GM19328 (cell line): Measurements from ENCODE around the gene FRAT1.

Experiments
- ATAC-seq: cut with Tn5 transposase; IDR thresholded peaks from one replicate; pipeline ENCODE4 v1.9.1; 2021; ENCODE audit warnings: mild to moderate bottlenecking, moderate library complexity; ENCODE audit not compliant: unreplicated experiment

Gene FRAT1

DNA sequence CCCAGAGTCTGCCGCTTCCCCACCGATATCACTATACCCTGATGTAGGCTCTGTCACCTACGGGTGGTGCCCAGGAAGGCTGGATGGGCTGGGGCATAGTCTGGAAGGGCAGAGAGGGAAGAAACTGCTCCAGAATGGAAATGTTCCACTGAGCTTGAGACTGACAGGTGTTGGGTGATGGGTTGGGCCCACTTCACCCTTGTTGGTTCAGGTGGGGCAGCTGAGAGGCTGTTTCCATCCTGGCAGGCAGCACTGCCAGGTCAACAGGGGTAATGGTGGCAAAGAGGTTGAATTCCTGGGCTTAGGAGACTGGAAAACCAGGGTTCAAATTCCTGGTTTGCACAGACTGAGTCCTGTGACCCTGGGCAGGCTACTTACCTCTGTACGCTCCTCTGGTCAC is 44.0 kb downstream of the FRAT1 start:
- ATAC-seq, result no peak

DNA sequence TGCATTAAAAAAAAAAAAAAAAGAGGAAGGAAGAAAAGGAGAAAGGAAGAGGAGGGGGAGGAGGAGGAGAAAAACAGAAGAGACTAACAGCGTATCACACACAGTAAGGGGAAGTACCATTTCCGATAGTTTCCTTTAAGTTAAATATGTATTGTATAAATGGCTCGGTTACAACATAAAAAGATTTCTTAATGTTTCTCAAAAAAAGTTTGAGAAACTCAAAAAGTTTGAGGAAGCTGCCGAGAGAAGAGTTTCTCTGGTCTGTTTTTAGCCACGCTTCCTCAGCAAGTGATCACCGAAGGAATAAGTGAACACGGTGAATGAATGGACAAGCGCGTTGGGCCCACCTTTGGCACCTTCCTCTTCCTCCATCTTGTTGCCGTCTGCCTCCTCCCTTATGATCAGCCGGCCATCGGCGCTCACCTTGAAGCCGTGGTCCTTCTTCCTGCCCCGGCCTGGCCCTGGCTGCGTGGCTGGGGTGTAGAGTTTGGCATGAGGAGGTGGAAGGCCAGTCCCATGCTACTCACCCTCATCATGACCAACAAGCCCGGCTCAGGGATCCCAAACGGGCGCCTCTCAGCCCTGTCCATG is 46.8 kb downstream of the FRAT1 start:
- no peak for ATAC-seq

DNA sequence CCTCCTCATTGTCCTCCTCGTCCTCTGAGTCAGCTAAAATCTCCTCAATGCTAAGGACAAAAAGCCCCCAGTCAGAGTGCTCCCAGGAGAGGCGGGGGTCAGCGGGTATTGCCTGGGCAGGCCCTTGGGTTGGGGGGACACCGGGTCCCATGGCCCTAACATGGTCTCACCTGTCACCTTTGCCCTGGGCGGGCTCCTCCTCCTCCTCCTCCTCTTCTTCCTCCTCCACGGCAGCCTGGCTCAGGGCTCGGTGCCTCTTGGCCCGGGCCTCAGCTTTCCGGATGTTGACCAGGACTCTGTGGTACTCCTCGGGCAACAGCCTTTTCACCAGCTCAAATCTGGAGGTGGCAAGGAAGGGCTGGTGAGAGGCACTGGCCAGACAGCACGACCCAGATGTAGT is 47.5 kb downstream of the FRAT1 start:
- ATAC-seq, result no peak

DNA sequence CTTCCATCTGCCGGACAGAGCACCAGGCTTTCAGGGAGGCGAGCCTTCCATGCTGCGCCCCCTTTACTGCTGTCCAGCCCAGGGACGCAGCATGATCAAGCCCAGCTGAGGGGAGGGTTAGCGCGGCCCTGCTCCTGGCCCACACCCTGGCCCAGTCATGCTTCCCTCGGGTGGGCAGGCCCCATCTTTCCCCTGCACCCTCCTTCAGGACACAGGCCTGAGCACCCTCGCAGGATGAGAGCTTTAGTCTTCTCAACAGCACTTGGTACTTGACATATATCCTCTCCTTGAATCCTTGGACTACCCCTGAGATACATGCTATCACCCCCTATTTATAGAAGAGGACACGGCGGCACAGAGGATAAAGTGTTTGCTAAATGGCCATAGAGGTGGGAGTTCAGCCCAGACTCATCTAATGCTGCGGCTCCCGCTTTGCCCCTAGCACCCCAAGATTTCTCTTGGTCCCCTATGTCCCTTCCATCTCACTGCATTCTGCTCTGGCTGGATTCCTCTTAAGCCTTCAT is 48.1 kb downstream of the FRAT1 start:
- ATAC-seq, result no peak
